Dendritic cell treated with granulocyte-macrophage colony-stimulating factor and Interleukin-4, amounts not matched to agents 40 ng/mL and 50 ng/mL, for 4 days (primary cell): ENCODE results near the gene CEACAM21.
A peak's percentile ranks its signal among the peaks of the same experiment; 100 is the strongest.
"Not testable (repeated sequence)": the region's sequence is repeated elsewhere in the genome, so short reads cannot be mapped to it uniquely, and the experiment has no call there.

Source experiments
- H3K27ac Mint-ChIP-seq: one replicate; pipeline ENCODE4 v1.8.0; 2022; ENCODE audit warnings: mild to moderate bottlenecking, mixed read lengths
- H3K27me3 Mint-ChIP-seq: one replicate; pipeline ENCODE4 v1.8.0; 2022; ENCODE audit warnings: mild to moderate bottlenecking, mixed read lengths
- H3K36me3 Mint-ChIP-seq: one replicate; pipeline ENCODE4 v1.8.0; 2022; ENCODE audit warnings: low read depth, mixed read lengths
- H3K4me1 Mint-ChIP-seq: one replicate; pipeline ENCODE4 v1.8.0; 2022; ENCODE audit warnings: low read depth, mixed read lengths
- H3K4me3 Mint-ChIP-seq: one replicate; pipeline ENCODE4 v1.8.0; 2022; ENCODE audit warnings: mild to moderate bottlenecking, moderate library complexity, mixed read lengths
- H3K9me3 Mint-ChIP-seq: one replicate; pipeline ENCODE4 v1.8.0; 2022; ENCODE audit warnings: mixed read lengths
- intact Hi-C: fragments of 100-400 bp; cut with micrococcal nuclease; formaldehyde crosslinking; loops from one replicate; pipeline ENCODE4 v1.15.0; 2022

The CEACAM21 gene

DNA sequence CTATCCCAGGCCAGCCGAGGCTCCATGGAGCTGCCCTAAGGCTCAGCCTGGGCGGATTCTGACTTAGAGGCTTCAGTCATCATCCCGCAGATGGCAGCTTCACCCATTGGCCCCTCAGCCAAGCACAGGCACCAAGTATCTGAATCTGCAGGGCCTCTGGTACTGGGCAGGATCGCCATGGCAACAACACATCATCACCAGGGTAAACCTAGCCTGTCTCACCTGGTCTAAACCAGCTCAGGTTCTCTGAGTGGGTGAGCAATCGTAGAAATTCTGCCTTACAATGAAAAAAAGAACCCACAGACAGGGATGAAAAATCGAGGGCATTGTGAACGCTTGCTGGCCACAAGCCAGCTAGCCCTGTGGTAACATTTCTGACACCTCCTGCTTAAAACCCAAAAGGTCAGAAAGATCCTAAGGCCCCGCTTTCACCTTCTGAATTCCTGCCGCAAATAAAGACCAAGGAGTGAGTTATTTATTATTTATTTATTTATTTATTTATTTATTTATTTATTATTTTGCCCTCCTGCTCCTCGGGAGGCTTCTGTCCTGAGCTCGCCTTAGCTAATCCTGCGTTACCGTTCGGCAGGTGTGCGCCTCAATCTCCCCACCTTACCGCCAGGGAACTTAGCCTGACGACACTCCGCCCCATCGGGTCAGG, 12.0 kb upstream of the CEACAM21 start:
- Mint-ChIP-seq H3K4me3 (peak overlapping the region; percentile 49), H3K36me3 (no peaks in the 10 kb centered on the region), H3K4me1 (peaks cover 20% of the 10 kb centered on the region), H3K9me3 (no peaks in the 10 kb centered on the region), H3K27me3 (peaks cover 43% of the 10 kb centered on the region), H3K27ac (no peak overlapping the region)
- intact Hi-C loops: loop anchor here (1.0 to 2.0 kb wide), 3 partner anchors 22 to 115 kb away; no protein-coding TSS in a partner anchor

DNA sequence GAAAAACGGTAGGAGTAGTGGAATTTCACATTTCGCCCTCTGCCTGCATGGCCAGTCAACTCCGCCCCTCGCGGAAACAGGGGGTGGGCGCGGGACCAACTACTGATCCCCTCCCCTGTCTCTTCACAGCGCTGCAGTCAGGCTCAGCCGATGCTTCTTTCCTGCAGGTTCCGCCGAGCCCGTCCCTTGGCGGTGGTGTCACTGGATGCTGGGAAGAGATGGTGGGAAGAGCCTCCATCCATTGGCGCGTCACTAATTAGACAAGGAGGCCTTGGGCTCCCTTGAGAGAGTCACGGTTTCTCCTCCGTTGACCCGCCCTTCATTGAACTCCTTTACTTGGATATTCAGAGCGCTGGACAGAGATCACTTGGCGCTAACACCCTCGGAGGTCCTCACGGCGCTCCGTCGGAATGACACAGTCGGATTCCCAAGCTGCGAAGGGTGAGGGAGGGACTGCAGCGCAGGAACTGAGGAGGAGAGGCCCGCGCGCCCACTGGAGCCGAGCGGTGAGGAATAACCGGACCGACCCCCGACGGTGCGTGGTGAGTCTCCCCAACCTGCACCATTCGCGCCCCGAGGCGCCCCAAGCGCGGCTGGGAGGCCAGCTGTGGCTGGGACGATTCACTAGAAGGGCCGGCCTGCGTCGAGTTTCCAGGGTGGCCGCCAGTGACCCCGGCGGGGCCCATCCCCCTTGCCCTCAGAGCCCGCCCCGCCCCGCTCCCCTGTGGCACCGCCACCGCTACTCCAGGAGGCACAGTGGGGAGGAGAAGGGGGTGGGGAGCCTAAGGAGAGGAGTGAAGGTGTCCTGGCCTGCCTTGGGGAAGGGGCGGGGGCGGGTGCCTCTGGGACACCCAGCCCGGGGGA, 11.2 kb upstream of the CEACAM21 start:
- Mint-ChIP-seq H3K4me3 (peak overlapping the region; percentile 49), H3K36me3 (no peaks in the 10 kb centered on the region), H3K9me3 (no peaks in the 10 kb centered on the region), H3K4me1 (peaks cover 17% of the 10 kb centered on the region), H3K27me3 (peaks cover 46% of the 10 kb centered on the region), H3K27ac (no peak overlapping the region)
- intact Hi-C loops: no loop called here

GRCh38 chr19:41565379-41565720, 10.6 kb upstream of the CEACAM21 start:
- Mint-ChIP-seq H3K9me3 (no peaks in the 10 kb centered on the region), H3K36me3 (no peaks in the 10 kb centered on the region), H3K4me1 (peaks cover 14% of the 10 kb centered on the region), H3K4me3 (no peak overlapping the region), H3K27ac (no peak overlapping the region), H3K27me3 (peaks cover 46% of the 10 kb centered on the region)
- intact Hi-C loops: no loop called here

- H3K27ac Mint-ChIP-seq: no peak overlapping the region
- H3K4me3 Mint-ChIP-seq: no peak overlapping the region
- H3K4me1 Mint-ChIP-seq: peaks cover 21% of the 10 kb centered on the region
- peaks cover 48% of the 10 kb centered on the region for H3K27me3 Mint-ChIP-seq
- H3K9me3 Mint-ChIP-seq: no peaks in the 10 kb centered on the region
- H3K36me3 Mint-ChIP-seq: no peaks in the 10 kb centered on the region
- intact Hi-C loops: no loop called here
Measured at GRCh38 chr19:41566001-41566400, 10.0 kb upstream of the CEACAM21 start.

DNA sequence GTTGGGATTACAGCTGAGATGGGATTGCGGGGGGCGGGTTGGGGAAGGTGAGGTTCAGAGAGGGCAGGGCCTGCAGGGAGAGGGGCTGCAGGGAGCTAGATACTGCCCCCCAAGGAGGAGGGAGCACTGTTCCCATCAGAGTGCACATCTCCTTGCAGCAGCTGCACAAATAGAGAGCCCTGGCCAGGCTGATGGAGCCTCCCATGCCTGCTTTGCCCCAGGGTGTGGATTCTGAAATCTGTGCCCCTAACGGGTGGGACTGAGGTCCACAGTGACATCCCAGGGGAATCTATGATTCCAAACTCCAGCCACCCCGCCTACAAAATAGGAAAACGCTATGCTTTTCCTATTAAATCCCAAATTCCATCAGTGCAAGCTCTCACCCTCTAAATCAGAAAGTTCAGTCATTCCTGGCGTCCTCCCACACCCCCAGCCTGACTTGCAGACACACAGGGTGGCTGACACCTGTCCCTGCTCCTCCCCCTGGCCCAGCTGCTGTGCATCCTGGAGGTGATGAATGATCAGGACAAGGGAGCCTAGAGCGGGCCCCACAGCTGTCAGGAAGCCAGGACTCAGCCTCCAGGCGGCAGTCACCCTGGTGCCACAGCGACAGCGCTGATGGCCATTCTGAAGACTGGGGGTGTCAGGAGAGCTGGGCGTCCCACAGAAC, 6.3 kb upstream of the CEACAM21 start:
- peaks cover 11% of the 10 kb centered on the region for H3K4me1 Mint-ChIP-seq
- H3K36me3 Mint-ChIP-seq: no peaks in the 10 kb centered on the region
- no peaks in the 10 kb centered on the region for H3K9me3 Mint-ChIP-seq
- H3K4me3 Mint-ChIP-seq: no peak overlapping the region
- intact Hi-C loops: loop anchor here (1.0 to 2.0 kb wide), 2 partner anchors 29 to 120 kb away; no protein-coding TSS in a partner anchor
- no peak overlapping the region for H3K27ac Mint-ChIP-seq
- peaks cover 36% of the 10 kb centered on the region for H3K27me3 Mint-ChIP-seq

- Mint-ChIP-seq H3K27ac (no peak overlapping the region), H3K9me3 (no peaks in the 10 kb centered on the region), H3K4me1 (peaks cover 7% of the 10 kb centered on the region), H3K27me3 (peaks cover 30% of the 10 kb centered on the region), H3K36me3 (no peaks in the 10 kb centered on the region), H3K4me3 (no peak overlapping the region)
- intact Hi-C loops: loop anchor here (1.0 to 2.0 kb wide), 2 partner anchors 29 to 121 kb away; no protein-coding TSS in a partner anchor
Measured at GRCh38 chr19:41570179-41570578, 5.8 kb upstream of the CEACAM21 start.

DNA sequence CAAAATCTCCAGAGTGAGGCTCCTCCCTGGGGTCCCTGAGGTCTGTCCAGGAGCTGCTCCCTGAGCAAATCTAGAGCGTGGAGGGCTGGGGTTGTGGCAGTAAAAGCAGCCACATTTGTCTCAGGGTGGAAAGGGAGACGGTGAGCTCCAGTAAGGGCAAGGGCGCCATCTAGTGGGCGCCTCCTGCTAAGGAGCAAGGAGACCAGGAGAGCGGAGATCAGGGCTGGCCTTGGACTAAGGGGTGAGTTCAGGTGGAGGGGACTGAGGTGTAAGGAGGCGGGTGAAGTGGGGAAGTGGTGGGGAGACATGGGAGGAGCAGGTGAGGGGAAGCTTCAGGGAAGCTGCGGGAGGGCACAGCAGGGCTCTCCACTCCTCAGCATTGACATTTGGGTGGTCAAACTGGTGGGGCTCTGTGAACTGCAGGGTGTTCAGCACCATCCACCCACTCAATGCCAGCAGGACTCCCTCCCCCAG, 5.3 kb upstream of the CEACAM21 start:
- peaks cover 25% of the 10 kb centered on the region for H3K27me3 Mint-ChIP-seq
- no peak overlapping the region for H3K4me3 Mint-ChIP-seq
- H3K27ac Mint-ChIP-seq: no peak overlapping the region
- H3K9me3 Mint-ChIP-seq: no peaks in the 10 kb centered on the region
- H3K4me1 Mint-ChIP-seq: peaks cover 12% of the 10 kb centered on the region
- intact Hi-C loops: loop anchor here (1.0 to 2.0 kb wide), 2 partner anchors 30 to 121 kb away; no protein-coding TSS in a partner anchor
- no peaks in the 10 kb centered on the region for H3K36me3 Mint-ChIP-seq

DNA sequence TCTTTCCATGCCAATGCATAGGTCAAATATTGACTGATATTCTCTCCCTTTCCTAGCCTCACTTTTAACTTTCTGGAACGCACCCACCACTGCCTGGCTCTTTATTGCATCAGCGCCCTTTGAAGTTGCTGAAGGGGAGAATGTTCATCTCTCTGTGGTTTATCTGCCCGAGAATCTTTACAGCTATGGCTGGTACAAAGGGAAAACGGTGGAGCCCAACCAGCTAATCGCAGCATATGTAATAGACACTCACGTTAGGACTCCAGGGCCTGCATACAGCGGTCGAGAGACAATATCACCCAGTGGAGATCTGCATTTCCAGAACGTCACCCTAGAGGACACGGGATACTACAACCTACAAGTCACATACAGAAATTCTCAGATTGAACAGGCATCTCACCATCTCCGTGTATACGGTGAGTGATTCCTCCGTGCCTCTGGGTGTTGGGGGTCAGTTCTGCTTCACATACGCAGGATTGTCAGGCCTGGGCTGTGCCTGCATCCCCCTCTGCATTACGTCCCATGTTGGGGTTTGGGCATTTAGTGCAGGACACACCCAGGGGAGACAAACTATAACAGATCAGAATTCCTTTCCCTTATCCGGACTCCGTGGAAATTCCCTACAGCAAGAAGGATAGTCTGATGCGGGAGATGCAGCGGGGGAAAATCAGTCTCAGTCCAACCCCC, 1.3 kb downstream of the CEACAM21 start:
- Mint-ChIP-seq H3K4me1 (peaks cover 37% of the 10 kb centered on the region), H3K36me3 (peaks cover 25% of the 10 kb centered on the region), H3K4me3 (no peak overlapping the region), H3K9me3 (peaks cover 21% of the 10 kb centered on the region), H3K27ac (peak overlapping the region; percentile 83), H3K27me3 (peaks cover 2% of the 10 kb centered on the region)
- intact Hi-C loops: no loop called here

DNA sequence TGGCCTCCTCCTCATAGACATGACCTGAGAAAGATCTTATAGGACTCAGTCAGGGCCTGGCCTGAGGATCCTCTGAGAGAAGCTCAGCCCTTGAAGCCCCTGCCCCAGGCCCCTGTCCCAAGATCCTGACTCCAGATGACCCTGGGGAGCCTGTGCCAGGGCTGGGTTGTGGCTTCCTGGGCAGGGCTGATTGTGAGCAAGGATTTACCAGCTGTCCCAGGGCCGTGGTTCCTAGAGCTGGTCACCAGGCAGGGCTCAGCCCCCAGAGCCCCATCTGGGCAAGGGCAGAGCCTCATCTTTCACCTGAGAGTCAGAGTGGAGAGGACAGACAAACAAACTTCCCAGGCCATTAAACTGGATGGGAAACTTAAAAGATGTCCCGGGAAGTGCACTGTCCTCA, 1.9 kb downstream of the CEACAM21 start:
- no peak overlapping the region for H3K4me3 Mint-ChIP-seq
- H3K4me1 Mint-ChIP-seq: peaks cover 37% of the 10 kb centered on the region
- intact Hi-C loops: no loop called here
- no peaks in the 10 kb centered on the region for H3K27me3 Mint-ChIP-seq
- peak overlapping the region; percentile 57 for H3K27ac Mint-ChIP-seq
- H3K9me3 Mint-ChIP-seq: peaks cover 27% of the 10 kb centered on the region
- peaks cover 30% of the 10 kb centered on the region for H3K36me3 Mint-ChIP-seq

GRCh38 chr19:41578886-41579285, 2.9 kb downstream of the CEACAM21 start:
- Mint-ChIP-seq H3K9me3 (peaks cover 31% of the 10 kb centered on the region), H3K36me3 (peaks cover 36% of the 10 kb centered on the region), H3K4me1 (peaks cover 37% of the 10 kb centered on the region), H3K4me3 (no peak overlapping the region), H3K27ac (no peak overlapping the region), H3K27me3 (no peaks in the 10 kb centered on the region)
- intact Hi-C loops: no loop called here

- H3K4me3 Mint-ChIP-seq, H3K27me3 Mint-ChIP-seq, intact Hi-C loops, H3K27ac Mint-ChIP-seq: not testable (repeated sequence)
- Mint-ChIP-seq H3K4me1 (peaks cover 34% of the 10 kb centered on the region), H3K9me3 (peaks cover 31% of the 10 kb centered on the region), H3K36me3 (peaks cover 49% of the 10 kb centered on the region)
Measured at GRCh38 chr19:41581068-41581467, 5.1 kb downstream of the CEACAM21 start.

DNA sequence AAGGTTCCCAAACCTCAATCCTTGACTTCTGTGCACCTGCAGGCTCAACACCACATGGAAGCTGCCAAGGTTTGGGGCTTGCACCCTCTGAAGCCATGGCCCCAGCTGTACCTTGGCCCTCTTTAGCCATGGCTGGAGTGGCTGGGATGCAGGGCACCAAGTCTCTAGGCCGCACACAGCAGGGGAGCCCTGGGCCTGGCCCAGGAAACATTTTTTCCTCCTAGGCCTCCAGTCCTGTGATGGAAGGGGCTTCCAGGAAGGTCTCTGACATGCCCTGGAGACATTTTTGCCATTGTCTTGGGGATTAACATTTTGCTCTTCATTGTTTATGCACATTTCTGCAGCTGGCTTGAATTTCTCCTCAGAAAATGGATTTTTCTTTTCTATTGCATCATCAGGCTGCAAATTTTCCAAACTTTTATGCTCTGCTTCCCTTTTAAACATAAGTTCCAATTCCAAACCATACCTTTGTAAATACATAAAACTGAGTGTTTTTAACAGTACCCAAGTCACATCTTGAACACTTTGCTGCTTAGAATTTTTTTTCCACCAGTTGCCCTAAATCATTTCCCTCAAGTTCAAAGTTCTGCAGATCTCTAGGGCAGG, 6.7 kb downstream of the CEACAM21 start:
- intact Hi-C loops, H3K27ac Mint-ChIP-seq, H3K27me3 Mint-ChIP-seq, H3K4me3 Mint-ChIP-seq: not testable (repeated sequence)
- Mint-ChIP-seq H3K9me3 (peaks cover 31% of the 10 kb centered on the region), H3K4me1 (peaks cover 18% of the 10 kb centered on the region), H3K36me3 (peaks cover 49% of the 10 kb centered on the region)

DNA sequence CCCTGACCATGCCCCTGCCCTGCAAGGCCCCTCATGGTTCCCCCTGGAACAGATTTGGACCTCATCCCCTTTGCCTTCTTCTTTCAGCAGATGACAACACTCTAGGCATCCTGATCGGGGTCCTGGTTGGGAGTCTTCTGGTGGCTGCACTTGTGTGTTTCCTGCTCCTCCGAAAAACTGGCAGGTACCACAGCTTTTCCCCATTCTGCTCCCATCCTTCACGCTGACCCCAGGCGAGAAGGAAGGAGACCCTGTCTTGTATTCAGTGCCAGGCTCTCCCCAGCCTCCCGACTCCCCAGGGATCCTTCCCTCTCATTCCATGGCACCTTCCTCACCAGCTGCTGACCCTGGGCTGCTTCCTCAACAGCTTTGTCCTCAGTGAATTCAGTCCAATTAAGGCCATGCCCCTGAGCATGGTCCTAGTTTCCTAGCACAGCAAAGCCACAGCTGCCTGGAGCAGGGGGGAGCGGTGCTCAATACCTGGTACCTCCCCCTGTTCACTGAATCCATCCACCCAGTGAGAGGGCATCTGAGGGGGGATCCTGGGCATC, 8.4 kb downstream of the CEACAM21 start:
- Mint-ChIP-seq H3K27ac (no peak overlapping the region), H3K4me3 (no peak overlapping the region), H3K9me3 (peaks cover 31% of the 10 kb centered on the region), H3K36me3 (peaks cover 49% of the 10 kb centered on the region), H3K4me1 (peaks cover 6% of the 10 kb centered on the region), H3K27me3 (no peaks in the 10 kb centered on the region)
- intact Hi-C loops: no loop called here
